HEK293T (cell line): ENCODE results near the gene MROH2A.

Experiments
- ARNT ChIP-seq: fragments of 450-650 bp; IDR thresholded peaks from 2 replicates; pipeline ENCODE4 v1.6.1; 2017; ENCODE audit warnings: mild to moderate bottlenecking
- BHLHE40 ChIP-seq: fragments of 450-650 bp; IDR thresholded peaks from 2 replicates; pipeline ENCODE4 v1.6.1; 2016; ENCODE audit warnings: mild to moderate bottlenecking, moderate library complexity, borderline replicate concordance
- CTBP1 ChIP-seq: fragments of 450-650 bp; IDR thresholded peaks from 2 replicates; pipeline ENCODE4 v1.6.1; 2016; ENCODE audit warnings: borderline replicate concordance
- ELF4 ChIP-seq: fragments of 450-650 bp; IDR thresholded peaks from 2 replicates; pipeline ENCODE4 v1.6.1; 2017; ENCODE audit warnings: antibody characterized with exemption
- FOXA1 ChIP-seq: fragments of 450-650 bp; IDR thresholded peaks from 2 replicates; pipeline ENCODE4 v1.6.1; 2016; ENCODE audit warnings: mild to moderate bottlenecking
- FOXK2 ChIP-seq: fragments of 450-650 bp; IDR thresholded peaks from 2 replicates; pipeline ENCODE4 v1.6.1; 2016; ENCODE audit warnings: mild to moderate bottlenecking
- FOXM1 ChIP-seq: fragments of 450-650 bp; IDR thresholded peaks from 2 replicates; pipeline ENCODE4 v1.6.1; 2017; ENCODE audit warnings: mild to moderate bottlenecking, borderline replicate concordance
- HDGF ChIP-seq: fragments of 450-650 bp; IDR thresholded peaks from 2 replicates; pipeline ENCODE4 v1.6.1; 2017; ENCODE audit warnings: antibody characterized with exemption, borderline replicate concordance
- L3MBTL2 ChIP-seq: fragments of 450-650 bp; conservative IDR thresholded peaks from 2 replicates; pipeline ENCODE4 v1.6.1; 2016; ENCODE audit warnings: mild to moderate bottlenecking
- LEF1 ChIP-seq: fragments of 450-650 bp; IDR thresholded peaks from 2 replicates; pipeline ENCODE4 v1.6.1; 2017; ENCODE audit warnings: mild to moderate bottlenecking, borderline replicate concordance
- SP1 ChIP-seq: fragments of 450-650 bp; IDR thresholded peaks from 2 replicates; pipeline ENCODE4 v1.6.1; 2017
- SUZ12 ChIP-seq: fragments of 450-650 bp; IDR thresholded peaks from 2 replicates; pipeline ENCODE4 v1.6.1; 2016; ENCODE audit warnings: mild to moderate bottlenecking
- TARDBP ChIP-seq: fragments of 450-650 bp; IDR thresholded peaks from 2 replicates; pipeline ENCODE4 v1.6.1; 2016
- ZNF384 ChIP-seq: fragments of 450-650 bp; IDR thresholded peaks from 2 replicates; pipeline ENCODE4 v1.6.1; 2016

- TF ChIP-seq FOXM1 (no peak), BHLHE40 (no peak), TARDBP (no peak), SP1 (no peak), ELF4 (no peak), HDGF (no peak), SUZ12 (no peak), CTBP1 (no peak), ZNF384 (no peak), ARNT (no peak), LEF1 (no peak), FOXK2 (no peak), L3MBTL2 (no peak), FOXA1 (no peak)
Observed at GRCh38 chr2:233754872-233755611, 23.1 kb upstream of the MROH2A start.
